ENCODE measurements around the gene GALNS.

GALNS gene

GRCh38 chr16:88833086-88833485 is 23.7 kb downstream of the GALNS start:
- Histone ChIP-seq H3K4me3 (ENCODE audit: low read depth in 1 of 2, low read length in 2 of 2) (no peak overlapping the region), H2AFZ (ENCODE audit: low read depth, low read length) (no peak overlapping the region), H3K9ac (ENCODE audit: low read depth, low read length) (no peak overlapping the region), H3K79me2 (ENCODE audit: insufficient read depth, low read length) (no peaks in the 10 kb centered on the region), H3K9me3 (ENCODE audit: insufficient read depth, low read length, severe bottlenecking) (no peaks in the 10 kb centered on the region), H3K27ac (ENCODE audit: low read length) (no peak overlapping the region), H3K4me2 (ENCODE audit: insufficient read depth, low read length) (no peak overlapping the region), H3K4me1 (ENCODE audit: insufficient read depth, low read length) (no peaks in the 10 kb centered on the region), H4K20me1 (ENCODE audit: insufficient read depth, low read length) (no peaks in the 10 kb centered on the region), H3K27me3 (ENCODE audit: insufficient read depth, low read length, poor library complexity) (no peaks in the 10 kb centered on the region), H3K36me3 (ENCODE audit: insufficient read depth, low read length) (peaks cover 12% of the 10 kb centered on the region; the same call in 1 of the 2 replicates)
- ATAC-seq (ENCODE audit: insufficient read depth, low read depth) (no peak), DNase-seq (no peak)
- TF ChIP-seq CTCF (IDR thresholded peaks at IDR 0.05; ENCODE audit: borderline replicate concordance, extremely low read depth, low read length, poor library complexity, severe bottlenecking), result no peak
- TF ChIP-seq EZH2 (IDR thresholded peaks at IDR 0.05; ENCODE audit: borderline replicate concordance, low read depth, low read length, severe bottlenecking), result no peak

GRCh38 chr16:88831838-88832237 is 24.9 kb downstream of the GALNS start:
- H3K36me3 ChIP-seq (ENCODE audit: insufficient read depth, low read length), result peaks cover 12% of the 10 kb centered on the region; the same call in 1 of the 2 replicates
- no peak overlapping the region for H3K9ac ChIP-seq (ENCODE audit: low read depth, low read length)
- no peak overlapping the region for H3K4me3 ChIP-seq (ENCODE audit: low read depth in 1 of 2, low read length in 2 of 2)
- no peak overlapping the region for H3K27ac ChIP-seq (ENCODE audit: low read length)
- no peaks in the 10 kb centered on the region for H3K9me3 ChIP-seq (ENCODE audit: insufficient read depth, low read length, severe bottlenecking)
- no peaks in the 10 kb centered on the region for H4K20me1 ChIP-seq (ENCODE audit: insufficient read depth, low read length)
- DNase-seq (no peak), ATAC-seq (ENCODE audit: insufficient read depth, low read depth) (no peak)
- H3K4me1 ChIP-seq (ENCODE audit: insufficient read depth, low read length), result no peaks in the 10 kb centered on the region
- no peaks in the 10 kb centered on the region for H3K79me2 ChIP-seq (ENCODE audit: insufficient read depth, low read length)
- H3K4me2 ChIP-seq (ENCODE audit: insufficient read depth, low read length), result no peak overlapping the region
- no peaks in the 10 kb centered on the region for H3K27me3 ChIP-seq (ENCODE audit: insufficient read depth, low read length, poor library complexity)
- no peak overlapping the region for H2AFZ ChIP-seq (ENCODE audit: low read depth, low read length)
- TF ChIP-seq CTCF (IDR thresholded peaks at IDR 0.05; ENCODE audit: borderline replicate concordance, extremely low read depth, low read length, poor library complexity, severe bottlenecking) (no peak), EZH2 (IDR thresholded peaks at IDR 0.05; ENCODE audit: borderline replicate concordance, low read depth, low read length, severe bottlenecking) (no peak)

GRCh38 chr16:88830783-88831182 is 26.0 kb downstream of the GALNS start:
- Histone ChIP-seq H3K4me1 (ENCODE audit: insufficient read depth, low read length) (no peaks in the 10 kb centered on the region), H3K27me3 (ENCODE audit: insufficient read depth, low read length, poor library complexity) (no peaks in the 10 kb centered on the region), H3K79me2 (ENCODE audit: insufficient read depth, low read length) (no peaks in the 10 kb centered on the region), H3K4me2 (ENCODE audit: insufficient read depth, low read length) (no peak overlapping the region), H3K4me3 (ENCODE audit: low read depth in 1 of 2, low read length in 2 of 2) (no peak overlapping the region), H3K9ac (ENCODE audit: low read depth, low read length) (no peak overlapping the region), H2AFZ (ENCODE audit: low read depth, low read length) (no peak overlapping the region), H3K36me3 (ENCODE audit: insufficient read depth, low read length) (peaks cover 10% of the 10 kb centered on the region; the same call in 1 of the 2 replicates), H4K20me1 (ENCODE audit: insufficient read depth, low read length) (no peaks in the 10 kb centered on the region), H3K9me3 (ENCODE audit: insufficient read depth, low read length, severe bottlenecking) (no peaks in the 10 kb centered on the region), H3K27ac (ENCODE audit: low read length) (no peak overlapping the region)
- no peak for DNase-seq
- ATAC-seq (ENCODE audit: insufficient read depth, low read depth), result no peak
- no peak for TF ChIP-seq EZH2 (IDR thresholded peaks at IDR 0.05; ENCODE audit: borderline replicate concordance, low read depth, low read length, severe bottlenecking)
- TF ChIP-seq CTCF (IDR thresholded peaks at IDR 0.05; ENCODE audit: borderline replicate concordance, extremely low read depth, low read length, poor library complexity, severe bottlenecking), result no peak

GRCh38 chr16:88830258-88830657 is 26.5 kb downstream of the GALNS start:
- Histone ChIP-seq H3K4me1 (ENCODE audit: insufficient read depth, low read length) (no peaks in the 10 kb centered on the region), H3K4me3 (ENCODE audit: low read depth in 1 of 2, low read length in 2 of 2) (no peak overlapping the region), H3K9me3 (ENCODE audit: insufficient read depth, low read length, severe bottlenecking) (no peaks in the 10 kb centered on the region), H3K27me3 (ENCODE audit: insufficient read depth, low read length, poor library complexity) (no peaks in the 10 kb centered on the region), H3K4me2 (ENCODE audit: insufficient read depth, low read length) (no peak overlapping the region), H2AFZ (ENCODE audit: low read depth, low read length) (no peak overlapping the region), H4K20me1 (ENCODE audit: insufficient read depth, low read length) (no peaks in the 10 kb centered on the region), H3K27ac (ENCODE audit: low read length) (no peak overlapping the region), H3K36me3 (ENCODE audit: insufficient read depth, low read length) (peaks cover 5% of the 10 kb centered on the region; the same call in 1 of the 2 replicates), H3K9ac (ENCODE audit: low read depth, low read length) (no peak overlapping the region), H3K79me2 (ENCODE audit: insufficient read depth, low read length) (no peaks in the 10 kb centered on the region)
- no peak for DNase-seq
- TF ChIP-seq EZH2 (IDR thresholded peaks at IDR 0.05; ENCODE audit: borderline replicate concordance, low read depth, low read length, severe bottlenecking), result no peak
- no peak for TF ChIP-seq CTCF (IDR thresholded peaks at IDR 0.05; ENCODE audit: borderline replicate concordance, extremely low read depth, low read length, poor library complexity, severe bottlenecking)
- no peak for ATAC-seq (ENCODE audit: insufficient read depth, low read depth)

All from DND-41 (cell line).